ENCODE results near the gene KCNH1.

Gene KCNH1

GRCh38 chr1:210648588-210649269, 485.2 kb downstream of the KCNH1 start:
- no peak for TF ChIP-seq FOXM1 (IDR thresholded peaks at IDR 0.05; ENCODE audit: borderline replicate concordance, low read depth)
- TF ChIP-seq YY1 (IDR thresholded peaks at IDR 0.05; ENCODE audit: low read depth): no peak
- no peak for TF ChIP-seq TAF1 (IDR thresholded peaks at IDR 0.05; ENCODE audit: low read depth)
- no peak for TF ChIP-seq ZBTB7A (IDR thresholded peaks at IDR 0.05; ENCODE audit: low read depth)
- no peak for TF ChIP-seq CEBPB (IDR thresholded peaks at IDR 0.05)
- TF ChIP-seq RAD21 (IDR thresholded peaks at IDR 0.05; ENCODE audit: low read depth): no peak
- TF ChIP-seq CREB1 (IDR thresholded peaks at IDR 0.05; ENCODE audit: low read depth): no peak
- TF ChIP-seq TCF12 (IDR thresholded peaks at IDR 0.05; ENCODE audit: low read depth): no peak
- TF ChIP-seq NFIC (IDR thresholded peaks at IDR 0.05): no peak
- TF ChIP-seq MAX (IDR thresholded peaks at IDR 0.05): no peak
- no peak for TF ChIP-seq TEAD4 (IDR thresholded peaks at IDR 0.05)
- no peak for TF ChIP-seq USF1 (IDR thresholded peaks at IDR 0.05)
- TF ChIP-seq REST (IDR thresholded peaks at IDR 0.05; ENCODE audit: low read depth): no peak
- no peak for TF ChIP-seq EGR1 (IDR thresholded peaks at IDR 0.05)
- TF ChIP-seq EP300 (IDR thresholded peaks at IDR 0.05; ENCODE audit: borderline replicate concordance): no peak

- TF ChIP-seq REST (IDR thresholded peaks at IDR 0.05; ENCODE audit: low read depth) (no peak), TCF12 (IDR thresholded peaks at IDR 0.05; ENCODE audit: low read depth) (no peak), TAF1 (IDR thresholded peaks at IDR 0.05; ENCODE audit: low read depth) (no peak), EGR1 (IDR thresholded peaks at IDR 0.05) (no peak), CEBPB (IDR thresholded peaks at IDR 0.05) (no peak), EP300 (IDR thresholded peaks at IDR 0.05; ENCODE audit: borderline replicate concordance) (no peak), YY1 (IDR thresholded peaks at IDR 0.05; ENCODE audit: low read depth) (no peak), RAD21 (IDR thresholded peaks at IDR 0.05; ENCODE audit: low read depth) (no peak), CREB1 (IDR thresholded peaks at IDR 0.05; ENCODE audit: low read depth) (no peak), USF1 (IDR thresholded peaks at IDR 0.05) (no peak), ZBTB7A (IDR thresholded peaks at IDR 0.05; ENCODE audit: low read depth) (no peak), MAX (IDR thresholded peaks at IDR 0.05) (no peak), NFIC (IDR thresholded peaks at IDR 0.05) (no peak), TEAD4 (IDR thresholded peaks at IDR 0.05) (no peak), FOXM1 (IDR thresholded peaks at IDR 0.05; ENCODE audit: borderline replicate concordance, low read depth) (no peak)
These were observed 486.3 kb downstream of the KCNH1 start for GRCh38 chr1:210647406-210648333.

- no peak for TF ChIP-seq TAF1 (IDR thresholded peaks at IDR 0.05; ENCODE audit: low read depth)
- no peak for TF ChIP-seq RAD21 (IDR thresholded peaks at IDR 0.05; ENCODE audit: low read depth)
- TF ChIP-seq REST (IDR thresholded peaks at IDR 0.05; ENCODE audit: low read depth): no peak
- no peak for TF ChIP-seq ZBTB7A (IDR thresholded peaks at IDR 0.05; ENCODE audit: low read depth)
- TF ChIP-seq MAX (IDR thresholded peaks at IDR 0.05): no peak
- TF ChIP-seq TCF12 (IDR thresholded peaks at IDR 0.05; ENCODE audit: low read depth): no peak
- no peak for TF ChIP-seq CEBPB (IDR thresholded peaks at IDR 0.05)
- no peak for TF ChIP-seq EGR1 (IDR thresholded peaks at IDR 0.05)
- TF ChIP-seq FOXM1 (IDR thresholded peaks at IDR 0.05; ENCODE audit: borderline replicate concordance, low read depth): no peak
These were observed 487.7 kb downstream of the KCNH1 start for GRCh38 chr1:210646258-210646616.
